Measurements from ENCODE around the gene ARL2BP. TPM values are rescaled to one million over a fixed set of nuclear protein-coding genes. Genes with fewer than 3 reads are reported as not detected.
"Not testable (repeated sequence)": the region's sequence is repeated elsewhere in the genome, so short reads cannot be mapped to it uniquely, and the experiment has no call there.

The ARL2BP gene
- total RNA-seq (2014; rRNA removed; shearing (Covaris generic)) = 111 and 121 TPM in 2 replicates
- 79.3 and 82.0 TPM in 2 replicates for polyA plus RNA-seq (2014; cell fraction: nucleus; rRNA removed)

GRCh38 chr16:57244767-57245471 is at the start of gene ARL2BP:
Gene ARL2BP (plus strand): TSS chr16:57245259. CDS start chr16:57245368, 109 bp downstream.
- peak; percentile 99 for DNase-seq (ENCODE audit: extremely low read depth, low read depth)

DNA sequence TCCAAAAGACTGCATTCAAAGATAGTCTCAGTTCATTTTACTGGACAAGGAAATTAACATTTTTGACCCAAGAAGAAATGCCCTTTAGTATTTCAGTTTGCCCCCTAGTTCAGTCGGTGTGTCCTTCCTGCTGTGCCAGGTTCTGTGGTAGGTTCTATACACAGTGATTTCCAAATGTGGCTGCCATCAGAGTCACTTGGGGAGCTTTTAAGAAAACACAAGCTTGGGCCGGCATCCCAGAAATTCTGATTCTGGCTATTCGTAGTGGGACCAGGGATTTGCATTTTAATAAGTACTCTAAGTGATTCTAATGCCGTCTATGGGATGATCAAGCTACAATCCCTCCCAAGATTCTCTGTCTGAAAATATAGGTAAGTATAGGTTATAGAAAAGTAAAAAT is 48.8 kb upstream of the ARL2BP start:
- no peak for DNase-seq (ENCODE audit: extremely low read depth, low read depth)

- DNase-seq (ENCODE audit: extremely low read depth, low read depth) = no peak
These were observed 48.3 kb upstream of the ARL2BP start for GRCh38 chr16:57196753-57197152.

DNA sequence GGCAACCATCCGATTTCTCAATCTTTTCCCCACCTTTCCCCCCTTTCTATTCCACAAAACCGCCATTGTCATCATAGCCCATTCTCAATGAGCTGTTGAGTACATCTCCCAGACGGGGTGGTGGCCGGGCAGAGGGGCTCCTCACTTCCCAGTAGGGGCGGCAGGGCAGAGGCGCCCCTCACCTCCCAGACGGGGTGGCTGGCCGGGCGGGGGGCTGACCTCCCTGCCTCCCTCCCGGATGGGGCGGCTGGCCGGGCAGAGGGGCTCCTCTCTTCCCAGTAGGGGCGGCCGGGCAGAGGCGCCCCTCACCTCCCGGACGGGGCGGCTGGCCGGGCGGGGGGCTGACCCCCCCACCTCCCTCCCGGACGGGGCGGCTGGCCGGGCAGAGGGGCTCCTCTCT is 44.7 kb upstream of the ARL2BP start:
- DNase-seq (ENCODE audit: extremely low read depth, low read depth) = not testable (repeated sequence)

GRCh38 chr16:57200926-57201325 is 44.1 kb upstream of the ARL2BP start:
- not testable (repeated sequence) for DNase-seq (ENCODE audit: extremely low read depth, low read depth)

DNA sequence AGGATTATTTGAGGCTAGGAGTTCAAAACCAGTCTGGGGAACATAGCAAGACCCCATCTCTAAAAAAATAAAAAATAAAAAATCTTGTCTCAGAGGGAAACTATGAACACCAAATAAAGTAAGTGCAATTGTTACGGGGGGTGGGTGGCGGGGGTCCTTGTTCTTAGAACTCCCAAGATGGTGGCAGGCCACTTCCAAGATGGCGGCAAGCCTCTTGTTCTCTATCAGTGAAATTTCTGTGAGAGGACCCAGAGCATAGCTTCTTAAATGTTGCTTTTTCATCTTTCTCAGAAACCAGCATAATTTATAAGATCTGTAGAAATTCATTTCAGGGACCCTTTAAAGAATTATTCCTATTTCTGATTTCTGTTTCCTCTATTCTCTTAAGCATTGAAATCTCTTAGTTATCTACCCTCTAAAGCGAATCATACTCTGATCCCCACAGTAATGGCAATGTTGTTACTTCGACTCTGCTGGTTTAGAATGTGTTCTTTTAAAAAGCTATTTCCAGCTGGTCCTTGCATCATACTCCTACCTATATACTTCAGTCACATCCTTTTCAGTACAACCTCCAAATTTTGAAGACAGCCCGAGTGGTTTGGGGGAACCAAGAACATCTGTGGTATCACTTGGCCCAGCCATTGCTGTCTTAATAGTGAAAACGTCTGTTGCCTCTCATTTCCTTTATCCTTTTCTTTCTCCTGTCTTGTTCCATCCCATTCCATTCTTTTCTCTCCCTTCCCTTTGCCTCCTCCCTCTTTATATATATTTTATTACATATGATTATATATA is 42.8 kb upstream of the ARL2BP start:
- no peak for DNase-seq (ENCODE audit: extremely low read depth, low read depth)

GRCh38 chr16:57203451-57203850 is 41.6 kb upstream of the ARL2BP start:
- DNase-seq (ENCODE audit: extremely low read depth, low read depth) = no peak

- DNase-seq (ENCODE audit: extremely low read depth, low read depth) = no peak
These were observed 40.4 kb upstream of the ARL2BP start for GRCh38 chr16:57204675-57205074.

GRCh38 chr16:57208926-57209325 is 36.1 kb upstream of the ARL2BP start:
- DNase-seq (ENCODE audit: extremely low read depth, low read depth) = no peak

DNA sequence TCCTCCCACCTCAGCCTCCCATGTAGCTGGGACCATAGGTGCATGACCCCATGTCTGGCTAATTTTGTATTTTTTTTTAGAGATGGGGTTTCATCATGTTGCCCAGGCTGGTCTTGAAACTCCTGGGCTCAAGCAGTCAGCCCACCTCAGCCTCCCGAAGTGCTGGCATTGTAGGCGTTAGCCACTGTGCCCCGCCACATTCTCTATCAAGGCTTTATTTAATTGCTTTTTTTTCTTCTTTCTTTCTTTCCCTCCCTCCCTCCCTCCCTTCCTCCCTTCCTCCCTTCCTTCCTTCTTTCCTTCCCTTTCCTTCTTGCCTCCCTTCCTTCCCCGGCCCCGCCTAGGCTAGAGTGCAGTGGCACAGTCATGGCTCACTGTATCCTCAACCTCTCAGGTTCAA is 35.3 kb upstream of the ARL2BP start:
- DNase-seq (ENCODE audit: extremely low read depth, low read depth) = no peak

- DNase-seq (ENCODE audit: extremely low read depth, low read depth) = no peak
These were observed 31.6 kb upstream of the ARL2BP start for GRCh38 chr16:57213462-57213861.

DNA sequence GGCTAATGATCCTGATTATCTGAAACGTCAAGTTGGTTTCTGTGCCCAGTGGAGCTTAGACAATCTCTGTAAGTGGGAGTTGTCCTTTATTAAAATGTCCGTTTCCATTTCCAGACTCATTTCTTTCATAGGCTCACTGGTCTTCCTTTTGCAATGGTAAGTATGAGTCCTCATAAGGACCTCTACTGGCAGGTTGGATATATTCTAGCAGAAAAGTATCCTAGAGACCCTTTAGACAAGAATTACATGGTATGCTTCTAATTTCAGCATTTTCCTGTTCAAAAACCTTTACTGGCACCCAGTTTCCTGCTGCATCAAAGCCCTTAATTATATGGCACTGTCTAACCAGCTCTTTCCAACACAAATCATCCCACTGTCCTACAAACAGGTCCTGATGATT is 28.1 kb upstream of the ARL2BP start:
- no peak for DNase-seq (ENCODE audit: extremely low read depth, low read depth)

DNA sequence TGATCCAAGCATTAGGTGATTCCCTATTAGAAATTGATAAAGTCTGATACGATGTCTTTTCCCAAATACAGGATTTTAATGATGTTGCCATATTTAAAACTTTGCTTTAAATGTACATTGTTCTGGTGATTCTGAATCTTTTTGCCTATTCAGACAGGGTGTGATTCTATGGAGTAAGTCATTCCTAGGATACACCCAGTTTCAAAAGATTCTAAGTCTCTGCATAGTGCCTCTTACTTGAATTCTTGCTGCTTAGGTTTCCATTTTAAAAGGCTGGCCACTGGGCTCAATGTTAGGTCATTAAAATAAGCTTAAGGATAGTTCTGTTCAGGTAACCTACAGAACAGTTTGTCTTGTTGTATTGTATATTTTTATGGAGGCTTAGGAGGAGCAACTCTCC is 22.0 kb upstream of the ARL2BP start:
- DNase-seq (ENCODE audit: extremely low read depth, low read depth) = no peak

DNA sequence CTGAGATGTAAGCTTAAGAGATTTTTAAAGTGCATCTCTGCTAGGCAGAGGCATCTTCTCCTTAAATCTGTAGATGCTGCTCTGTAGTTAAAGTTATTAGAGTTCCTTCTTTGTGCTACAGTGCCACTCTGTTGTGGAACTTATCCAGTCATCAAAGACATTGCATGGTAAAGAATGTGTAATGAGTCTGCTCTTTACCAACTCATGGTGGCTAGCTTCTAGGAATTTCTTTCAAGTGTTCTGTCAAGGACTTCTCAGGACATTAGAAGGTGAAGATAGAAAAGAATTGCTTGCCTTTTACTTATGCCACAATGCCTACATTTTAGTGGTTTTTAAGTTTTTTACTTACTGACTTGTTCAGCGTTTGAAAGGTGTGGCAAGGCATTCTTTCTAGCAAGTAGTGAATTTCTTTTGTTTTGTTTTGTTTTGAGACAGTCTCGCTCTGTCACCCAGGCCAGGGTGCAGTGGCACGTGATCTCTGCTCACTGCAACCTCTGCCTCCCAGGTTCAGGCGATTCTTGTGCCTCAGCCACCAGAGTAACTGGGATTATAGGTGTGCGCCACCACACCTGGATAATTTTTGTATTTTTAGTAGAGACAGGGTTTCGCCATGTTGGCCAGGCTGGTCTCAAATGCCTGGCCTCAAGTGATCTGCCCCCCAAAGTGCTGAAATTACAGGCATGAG is 20.3 kb upstream of the ARL2BP start:
- DNase-seq (ENCODE audit: extremely low read depth, low read depth) = no peak

- no peak for DNase-seq (ENCODE audit: extremely low read depth, low read depth)
These were observed 19.1 kb upstream of the ARL2BP start for GRCh38 chr16:57225978-57226377.

DNA sequence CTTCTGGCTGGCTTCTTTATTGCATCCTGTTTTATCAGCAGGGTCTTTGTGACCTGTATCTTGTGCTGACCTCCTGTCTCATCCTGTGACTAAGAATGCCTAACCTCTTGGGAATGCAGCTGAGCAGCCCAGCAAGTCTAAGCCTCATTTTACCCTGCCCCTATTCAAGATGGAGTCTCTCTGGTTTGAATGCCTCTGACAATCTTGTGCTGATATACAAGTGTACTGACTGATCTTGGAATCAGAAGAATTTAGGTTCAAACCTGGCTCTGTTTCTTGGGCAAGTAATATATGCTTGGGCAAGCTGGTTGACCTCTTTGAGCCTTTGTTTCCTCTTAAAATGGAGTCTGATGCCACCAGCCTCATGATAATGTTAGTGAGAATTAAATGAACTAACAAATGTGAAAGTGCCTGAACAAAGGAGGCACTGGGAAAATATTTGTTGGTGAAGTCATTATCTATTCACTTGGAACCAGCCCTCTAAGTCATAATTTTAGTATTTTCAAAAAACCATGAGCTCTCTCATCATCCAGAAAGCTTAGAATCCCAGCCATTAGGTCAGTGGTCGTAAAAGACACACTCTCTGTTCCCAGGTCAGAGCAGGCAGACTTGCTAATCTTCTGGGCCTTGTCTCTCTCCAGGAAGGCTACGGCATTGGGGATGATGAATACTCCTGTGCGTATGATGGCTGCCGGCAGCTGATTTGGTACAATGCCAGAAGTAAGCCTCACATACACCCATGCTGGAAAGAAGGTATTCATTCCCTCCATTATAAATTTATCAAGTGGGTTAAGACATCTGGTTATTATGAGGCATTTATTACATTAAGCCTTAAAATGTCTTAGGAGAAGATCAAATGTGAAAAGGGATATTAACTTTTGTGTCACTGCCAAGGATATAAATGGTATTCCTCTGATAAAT is 18.1 kb upstream of the ARL2BP start:
- DNase-seq (ENCODE audit: extremely low read depth, low read depth) = no peak

GRCh38 chr16:57229079-57229478 is 16.0 kb upstream of the ARL2BP start:
- DNase-seq (ENCODE audit: extremely low read depth, low read depth) = no peak

DNA sequence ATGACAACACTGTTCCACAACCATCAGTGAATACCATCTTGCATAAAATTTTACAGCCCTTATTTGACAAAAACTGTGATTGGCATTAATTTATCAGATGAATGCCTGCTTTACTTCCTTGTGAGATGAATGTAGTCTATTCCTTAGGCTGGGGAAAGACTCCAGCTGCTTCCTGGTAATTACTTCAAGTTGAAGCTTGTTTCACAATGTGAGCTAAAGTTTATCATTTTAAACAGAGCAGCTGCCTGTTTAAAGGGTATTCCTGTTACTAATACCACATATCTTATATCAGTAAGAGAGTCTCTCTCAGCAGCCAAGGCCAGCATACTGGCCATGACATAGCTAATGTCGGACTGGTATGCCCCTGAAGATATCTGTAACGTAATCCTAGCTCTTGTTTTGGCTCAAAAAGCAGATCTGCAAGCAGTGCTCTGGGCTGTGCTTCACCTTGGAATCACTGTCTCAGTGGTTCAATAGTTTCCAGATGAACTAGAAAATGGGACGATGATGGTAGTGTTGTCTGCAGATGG is 13.2 kb upstream of the ARL2BP start:
- DNase-seq (ENCODE audit: extremely low read depth, low read depth) = no peak

- no peak for DNase-seq (ENCODE audit: extremely low read depth, low read depth)
These were observed 10.9 kb upstream of the ARL2BP start for GRCh38 chr16:57233944-57234706.

Measured in NCI-H460 (cell line).